OCI-LY1 (cell line): ENCODE measurements around the gene NTF3.

ENCODE experiments used
- CTCF ChIP-seq: fragments of 200-600 bp; sonication (generic), shearing (Covaris generic); IDR thresholded peaks from 2 replicates; pipeline ENCODE4 v1.5.1; 2017; ENCODE audit warnings: mild to moderate bottlenecking, antibody characterized with exemption, low read length, moderate library complexity, mixed read lengths
- EZH2 ChIP-seq: fragments of 200-600 bp; sonication (generic), shearing (Covaris generic); IDR thresholded peaks from 2 replicates; pipeline ENCODE4 v1.8.0; 2017; ENCODE audit warnings: borderline replicate concordance, mixed run types, mild to moderate bottlenecking, antibody characterized with exemption, low read length, moderate library complexity, mixed read lengths

GRCh38 chr12:5455045-5455444, 23.1 kb downstream of the NTF3 start:
- TF ChIP-seq CTCF, result no peak
- TF ChIP-seq EZH2, result no peak
